Stimulated activated CD4-positive, alpha-beta T cell treated with anti-CD3 and anti-CD28 coated beads, TNF-alpha, amount 100 ng/mL, for 48 hours (primary cell): ENCODE measurements around the gene CNR1.
"Not testable (repeated sequence)": the region's sequence is repeated elsewhere in the genome, so short reads cannot be mapped to it uniquely, and the experiment has no call there.

Experiments used
- DNase-seq, 3 donors: peaks; one replicate each; pipeline ENCODE4 v3.0.0-alpha.2; 2020; ENCODE audit warnings: low read depth in 3 of 3

The CNR1 gene

DNA sequence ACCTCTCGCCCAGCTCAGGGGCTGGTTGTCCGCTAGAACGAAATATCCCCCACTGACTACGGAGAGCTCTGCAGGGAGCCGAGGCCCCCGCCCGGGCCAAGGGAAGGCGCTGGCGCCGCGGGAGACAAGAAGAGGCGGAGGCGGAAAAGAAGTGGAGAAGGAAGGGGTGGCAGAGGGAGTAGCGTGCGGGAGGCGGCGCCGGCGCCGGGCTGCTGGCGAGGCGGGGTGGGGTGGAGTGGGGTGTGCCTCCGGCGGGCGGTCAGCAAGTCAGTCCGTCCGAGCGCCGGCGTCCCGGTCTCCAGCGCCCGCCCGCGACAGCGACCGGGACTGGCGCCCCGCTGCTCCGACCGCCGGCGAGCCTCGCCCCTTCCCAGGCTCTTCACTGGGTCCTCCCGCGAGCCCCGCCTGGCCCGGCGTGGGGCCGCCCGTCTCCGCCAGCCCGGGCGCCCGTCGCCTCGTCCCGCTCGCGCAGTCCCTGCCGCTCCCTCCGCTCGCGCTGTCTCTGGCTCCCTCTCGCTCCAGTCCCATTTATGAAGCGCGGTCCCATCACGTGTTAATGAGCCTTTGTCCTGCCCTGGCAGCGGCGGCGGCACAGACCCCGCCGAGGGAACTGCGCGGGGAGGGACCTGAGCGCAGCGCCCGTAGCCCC, at the start of gene CNR1:
Gene CNR1 (minus strand): TSS at position 504 of the 649 bp plus-strand sequence. CDS start 21,073 bp downstream, outside the sequence.
- no peak for DNase-seq

DNA sequence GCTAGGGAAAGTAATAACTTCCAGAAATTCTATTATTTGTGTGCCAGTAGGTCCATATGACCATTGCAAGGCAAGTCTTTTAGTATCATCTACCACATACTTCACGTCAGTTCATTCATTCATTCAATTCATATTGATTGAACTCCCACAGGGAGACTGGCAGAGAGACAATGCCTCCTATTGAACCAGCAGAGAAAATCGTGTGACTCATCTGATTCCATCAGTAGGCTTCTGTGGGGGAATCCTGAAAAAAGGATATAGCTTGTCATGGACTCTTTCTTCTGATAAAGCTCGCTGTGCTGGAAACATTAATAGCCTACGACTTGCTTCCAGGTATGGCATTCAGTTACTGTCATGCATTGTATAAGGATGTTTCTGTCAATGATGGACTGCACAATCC, 45.3 kb upstream of the CNR1 start:
- no peak for DNase-seq

DNA sequence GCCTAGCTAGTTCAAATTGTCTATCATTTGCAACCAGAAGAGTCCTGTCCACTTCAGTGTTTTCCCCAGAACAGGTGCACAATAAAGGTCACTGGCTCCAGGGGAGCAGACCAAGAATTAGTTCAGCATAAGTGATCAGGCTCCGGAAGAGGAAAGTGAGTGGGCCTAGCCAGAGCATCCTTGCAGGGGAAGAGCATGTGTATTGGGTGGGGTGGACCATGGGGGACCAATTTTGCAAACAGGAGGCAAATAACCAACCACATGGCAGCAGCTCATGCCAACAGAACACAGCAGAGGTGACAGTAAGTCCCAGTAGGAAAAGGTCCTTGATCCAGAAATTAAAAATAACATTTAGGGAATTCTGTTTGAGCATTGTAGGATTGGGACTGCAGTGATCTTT, 43.2 kb upstream of the CNR1 start:
- no peak for DNase-seq

DNA sequence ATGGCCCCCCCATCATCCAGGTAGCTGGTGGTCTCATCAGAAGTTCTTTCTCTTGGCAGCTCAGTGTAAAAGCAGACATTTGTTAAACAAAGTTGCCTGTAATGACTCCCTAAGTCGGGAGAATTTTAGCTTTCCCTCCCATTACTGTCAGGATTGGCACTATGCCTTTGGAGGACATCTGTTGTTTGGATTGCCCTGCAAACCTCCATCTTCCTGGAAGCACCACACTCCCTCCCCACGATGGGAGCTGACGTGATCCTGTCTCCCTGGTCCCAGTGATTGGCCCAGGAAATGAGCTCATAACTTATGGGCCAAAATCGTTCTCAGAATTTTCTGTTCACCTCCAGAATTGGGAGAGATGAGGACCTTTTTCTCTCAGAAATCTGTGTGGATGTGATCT, 42.6 kb upstream of the CNR1 start:
- no peak for DNase-seq

DNA sequence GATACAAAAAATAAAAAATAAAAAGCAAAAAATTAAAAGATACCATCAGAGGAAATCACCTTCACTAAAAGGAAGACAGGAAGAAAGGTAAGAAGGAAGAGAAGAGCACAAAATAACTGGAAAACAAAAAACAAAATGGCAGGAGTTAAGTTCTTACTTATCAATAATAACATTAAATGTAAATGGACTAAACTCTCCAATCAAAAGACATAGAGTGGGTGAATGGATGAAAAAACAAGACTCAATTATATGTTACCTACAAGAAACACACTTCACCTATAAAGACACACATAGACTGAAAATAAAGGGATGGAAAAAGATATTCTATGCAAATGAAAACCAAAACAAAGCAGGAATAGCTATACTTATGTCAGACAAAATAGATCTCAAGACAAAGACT, 35.6 kb upstream of the CNR1 start:
- DNase-seq, result not testable (repeated sequence)

DNA sequence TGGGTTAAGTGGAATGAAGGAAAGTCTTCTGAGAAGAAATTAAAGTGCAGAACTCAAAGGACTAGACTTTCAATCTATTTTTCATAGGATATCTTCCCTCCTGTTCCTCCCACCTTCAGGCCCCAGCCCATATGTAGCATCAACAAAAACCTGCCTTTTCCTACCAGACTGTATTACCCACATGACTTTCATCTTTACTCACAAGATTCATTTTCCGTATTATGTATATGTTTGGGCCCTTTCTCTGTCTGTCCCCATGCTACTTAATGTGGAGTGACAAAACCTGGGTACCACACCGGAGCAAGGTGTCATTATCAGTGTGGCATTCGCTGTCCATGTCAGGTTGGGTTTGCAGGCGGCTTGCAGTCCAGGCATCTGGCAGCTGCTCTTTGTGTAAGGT, 18.8 kb upstream of the CNR1 start:
- no peak for DNase-seq

DNA sequence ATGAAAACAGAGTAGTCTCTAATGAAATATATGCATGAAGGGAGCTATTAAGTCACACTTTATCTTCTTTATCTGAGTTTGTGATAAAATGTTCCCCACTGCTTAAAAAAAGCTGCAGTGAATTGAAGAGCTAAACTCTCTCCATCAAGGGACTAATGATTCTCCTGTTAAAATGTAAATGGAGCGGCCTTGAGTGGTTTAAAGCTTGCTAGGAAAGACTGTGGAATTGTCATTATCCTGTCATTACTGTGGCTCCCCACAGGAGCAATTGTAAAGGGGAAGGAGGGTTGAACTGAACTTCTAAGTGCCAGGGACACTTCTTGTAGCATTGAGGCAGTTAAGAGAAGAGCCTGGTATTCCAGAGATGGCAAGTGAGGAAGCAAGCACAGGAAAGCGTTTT, 17.3 kb upstream of the CNR1 start:
- no peak for DNase-seq

DNA sequence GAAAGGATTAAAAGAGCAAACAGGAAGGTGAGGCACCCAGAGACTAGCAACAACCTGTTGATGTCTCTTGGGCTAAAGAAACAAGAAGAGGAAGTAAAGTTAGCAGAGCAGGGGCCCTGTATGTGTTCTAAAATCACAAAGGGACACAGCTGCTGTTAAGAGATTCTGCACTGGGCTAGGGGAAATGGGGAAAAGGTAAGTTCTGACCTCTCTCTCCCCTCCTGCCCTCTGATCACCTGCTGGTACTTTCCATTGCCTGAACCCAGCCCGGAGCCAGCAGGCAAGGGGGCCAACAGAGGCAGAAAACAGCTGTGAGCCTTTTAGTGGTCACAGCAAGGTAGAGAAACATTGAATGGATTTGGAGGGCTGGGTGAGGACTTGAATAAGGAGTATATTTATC, 13.5 kb upstream of the CNR1 start:
- no peak for DNase-seq

DNA sequence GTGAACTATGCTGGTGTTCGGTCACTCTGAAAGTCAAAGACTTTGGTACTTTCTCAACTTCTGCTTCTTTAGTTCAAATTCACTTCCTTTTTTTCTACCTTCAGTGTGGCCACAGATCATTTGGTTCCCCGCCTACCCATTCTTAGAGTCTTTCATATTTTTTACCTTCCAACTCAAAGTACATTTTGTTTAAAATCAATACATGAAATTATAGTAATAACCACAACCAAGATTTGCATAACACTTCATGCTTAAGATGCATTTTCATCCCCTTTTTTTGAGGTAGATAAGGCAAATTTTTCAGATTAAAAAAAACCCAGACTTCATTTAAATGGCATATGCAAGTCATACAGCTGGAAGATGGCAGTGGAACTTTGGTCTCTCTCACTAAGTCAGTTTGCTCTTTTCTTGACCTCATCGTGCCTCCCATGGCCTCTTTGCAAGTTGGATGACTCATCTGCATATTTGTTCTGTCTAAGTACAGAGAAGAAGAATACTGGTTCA, 11.9 kb upstream of the CNR1 start:
- no peak for DNase-seq

DNA sequence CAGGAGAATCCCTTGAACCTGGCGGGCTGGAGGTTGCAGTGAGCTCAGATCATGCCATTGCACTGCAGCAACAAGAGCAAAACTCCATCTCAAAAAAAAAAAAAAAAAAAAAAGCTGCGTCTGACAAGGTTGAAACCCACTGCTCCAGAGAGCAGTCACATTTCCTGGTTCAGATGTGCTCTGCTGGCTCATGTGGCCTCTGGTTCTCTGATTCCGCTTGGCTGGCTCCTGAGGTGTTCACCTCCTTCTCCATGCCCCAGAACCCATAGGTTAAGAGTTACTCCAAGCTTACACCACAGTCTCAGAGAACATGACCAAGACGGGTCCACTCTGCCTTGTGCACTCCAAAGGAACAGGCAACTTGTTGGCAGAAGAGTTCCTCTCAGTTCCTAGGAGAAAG, 8.8 kb upstream of the CNR1 start:
- no peak for DNase-seq

DNA sequence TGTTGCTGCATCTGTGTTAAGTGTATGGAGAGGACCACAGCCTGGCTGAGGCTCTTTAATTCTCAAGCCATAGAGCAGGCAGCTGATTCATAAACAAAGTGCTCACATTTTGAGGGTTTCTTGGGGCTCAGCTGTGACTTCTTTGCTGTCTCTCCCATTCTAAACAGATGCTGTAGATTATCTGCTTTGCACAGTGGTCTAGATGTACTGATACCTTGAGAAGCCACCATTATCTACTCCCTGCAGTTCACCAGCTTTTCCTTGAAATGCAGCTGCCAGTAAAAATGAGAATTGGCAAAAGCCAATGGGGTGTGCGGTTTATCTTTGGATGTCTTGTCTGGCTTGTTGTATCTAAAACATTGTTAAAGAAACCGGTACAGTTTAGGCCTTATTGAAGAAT, 5.2 kb upstream of the CNR1 start:
- DNase-seq, result no peak

DNA sequence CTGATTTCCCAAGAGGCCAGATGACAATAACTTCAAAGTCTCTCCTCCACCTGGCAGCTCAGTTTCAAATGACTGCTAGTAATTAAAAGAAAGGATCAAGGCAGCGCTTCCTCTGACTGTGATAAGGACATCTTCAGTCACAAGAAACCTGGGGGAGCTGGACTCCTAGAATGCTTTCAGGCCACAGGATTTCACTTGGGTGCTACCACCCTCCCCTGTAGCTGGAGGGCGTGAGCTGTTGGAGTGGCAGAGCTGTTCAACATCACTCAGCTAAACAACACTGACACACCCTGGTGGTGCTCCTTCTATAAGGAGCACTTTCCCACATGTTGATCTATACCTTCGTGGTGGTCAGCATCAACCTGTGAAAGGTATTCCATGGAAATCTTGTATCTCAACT, 2.2 kb upstream of the CNR1 start:
- no peak for DNase-seq

DNA sequence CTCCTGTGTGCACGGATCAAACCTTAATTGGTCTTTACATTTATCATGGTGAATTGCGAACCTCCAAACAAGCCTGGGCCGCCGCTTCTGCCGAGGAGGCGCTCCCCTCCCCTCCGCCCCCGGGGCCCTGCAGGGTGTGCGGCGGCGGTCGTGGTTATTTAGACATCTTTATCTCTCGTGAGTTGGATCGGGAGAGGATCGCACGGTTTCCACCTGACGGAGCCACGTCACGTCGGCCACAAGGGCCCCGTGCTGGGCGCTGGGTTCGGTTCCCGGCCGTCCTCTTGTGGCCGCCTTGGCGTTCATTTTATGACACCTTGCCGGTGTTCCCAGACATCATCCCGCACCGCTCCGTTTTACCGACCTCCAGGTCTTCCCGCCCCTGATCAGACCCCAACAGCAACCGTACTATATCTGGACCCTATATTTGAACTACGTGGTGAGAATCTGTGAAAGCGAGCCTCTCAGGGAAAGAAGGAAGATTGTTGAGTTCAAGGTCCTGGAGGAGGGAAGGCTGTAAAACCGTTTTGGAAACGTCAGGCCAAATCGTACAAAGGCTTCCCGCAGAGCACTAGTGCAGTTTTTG, 1.3 kb upstream of the CNR1 start:
- no peak for DNase-seq

DNA sequence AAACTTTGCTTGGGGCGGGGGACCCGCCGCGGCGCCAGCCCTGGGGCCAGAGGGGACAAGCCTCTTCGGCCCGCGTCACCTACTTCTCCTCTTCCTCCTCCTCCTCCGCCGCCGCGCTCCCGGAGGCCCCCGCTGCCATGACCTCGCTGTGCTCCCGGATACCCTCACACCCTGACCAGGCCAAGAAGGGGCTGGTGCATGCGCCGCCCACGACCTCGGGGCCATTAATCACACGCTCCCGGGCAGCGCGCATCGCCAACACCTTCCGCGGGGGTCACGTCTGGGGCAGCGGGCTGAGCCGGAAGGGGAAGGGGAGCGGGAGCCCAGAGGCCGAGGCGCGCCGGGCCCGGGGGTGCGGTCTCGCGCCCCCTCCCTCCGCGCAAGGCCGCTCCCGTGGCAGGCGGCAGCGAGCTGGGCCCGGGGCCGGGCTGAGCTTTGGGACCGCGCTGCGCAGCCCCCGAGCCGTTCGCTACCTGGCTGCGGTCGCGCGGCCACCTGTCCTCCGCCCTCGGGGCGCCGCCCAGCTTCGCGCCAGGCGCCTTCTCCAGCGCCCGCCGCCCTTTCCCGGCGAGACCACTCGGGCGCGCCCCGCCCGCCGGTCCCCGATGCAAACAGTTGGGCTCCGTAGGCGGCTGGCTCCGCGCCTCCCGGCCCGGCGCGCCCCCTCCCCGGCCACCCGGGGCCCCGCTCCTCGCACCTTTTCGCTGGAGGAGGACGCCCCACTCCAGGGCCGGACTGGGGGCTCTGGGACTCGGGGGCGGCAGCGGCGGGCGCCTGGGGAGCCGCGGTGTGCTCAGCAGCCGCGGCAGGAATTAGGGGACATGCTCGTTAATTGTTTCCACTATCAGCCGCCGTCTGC, 575 bp upstream of the CNR1 start:
- DNase-seq, result no peak

DNA sequence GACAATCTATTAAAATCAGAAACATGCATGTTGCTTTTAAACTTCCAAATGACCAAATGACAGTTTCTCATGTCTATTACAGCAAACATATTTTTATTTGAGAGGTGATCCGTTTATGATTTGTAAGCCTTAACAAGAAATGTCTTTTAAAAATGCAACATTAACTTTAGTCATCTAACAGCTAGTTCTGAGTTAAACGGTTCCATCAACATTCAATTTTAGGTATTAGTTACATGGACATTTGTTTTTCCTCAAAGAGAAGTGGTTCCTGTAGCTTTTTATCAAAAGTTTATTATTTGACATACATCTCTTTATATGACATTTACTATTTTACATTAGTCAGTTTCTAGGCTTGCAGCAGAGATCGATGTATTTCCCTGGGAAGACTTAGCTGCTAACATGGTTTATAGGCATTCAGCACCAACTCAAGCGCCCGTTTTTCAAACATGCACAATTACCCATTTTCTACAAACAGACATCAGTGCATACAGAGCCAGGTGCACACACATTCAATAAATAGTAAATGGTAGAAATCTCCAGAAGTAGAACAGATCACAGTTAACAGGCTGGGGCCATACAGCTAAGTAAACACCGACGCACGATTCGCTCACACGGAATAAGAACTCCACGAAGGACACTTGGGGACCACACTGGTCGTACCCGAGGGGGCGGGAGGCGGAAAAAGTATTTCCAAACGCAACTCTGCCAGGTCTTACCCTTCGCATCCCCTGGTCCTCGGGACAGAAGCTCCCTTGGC, 882 bp downstream of the CNR1 start:
- no peak for DNase-seq

DNA sequence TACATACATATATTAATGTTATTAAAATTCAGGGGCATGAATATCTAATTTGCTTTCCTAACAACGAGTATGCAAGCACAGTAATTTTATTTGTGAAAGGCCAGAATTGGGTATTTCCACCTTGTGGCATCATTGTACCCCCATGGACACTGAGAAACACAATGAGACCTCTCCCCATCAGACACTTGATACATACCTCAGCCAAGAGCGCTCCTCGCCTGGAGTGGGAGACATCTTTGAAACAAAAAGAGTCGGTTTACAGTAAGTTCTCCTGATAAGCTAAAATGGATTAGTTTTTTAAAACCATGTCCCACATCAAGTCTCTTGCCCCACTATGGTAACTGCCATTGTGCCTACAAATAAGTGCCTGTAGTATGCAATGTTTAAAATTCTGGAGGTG, 2.1 kb downstream of the CNR1 start:
- no peak for DNase-seq

DNA sequence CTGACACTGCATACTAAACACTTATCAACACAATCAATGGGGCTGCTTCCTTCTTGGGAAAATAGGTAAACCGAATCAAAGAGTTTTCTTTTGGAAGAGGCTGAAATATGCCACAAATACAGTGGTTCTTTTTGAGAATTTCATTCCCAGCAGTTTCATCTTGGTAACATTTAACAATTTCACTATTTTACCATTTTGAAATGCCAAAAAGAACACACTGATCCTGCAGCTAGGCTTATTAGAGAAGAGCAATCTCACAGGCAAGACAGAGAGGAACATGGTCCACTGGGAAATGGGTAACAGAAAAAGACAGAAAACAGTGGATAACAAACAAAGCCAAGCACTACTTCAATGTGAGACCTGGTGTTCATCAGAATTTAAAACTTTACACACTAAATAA, 2.5 kb downstream of the CNR1 start:
- DNase-seq, result no peak

DNA sequence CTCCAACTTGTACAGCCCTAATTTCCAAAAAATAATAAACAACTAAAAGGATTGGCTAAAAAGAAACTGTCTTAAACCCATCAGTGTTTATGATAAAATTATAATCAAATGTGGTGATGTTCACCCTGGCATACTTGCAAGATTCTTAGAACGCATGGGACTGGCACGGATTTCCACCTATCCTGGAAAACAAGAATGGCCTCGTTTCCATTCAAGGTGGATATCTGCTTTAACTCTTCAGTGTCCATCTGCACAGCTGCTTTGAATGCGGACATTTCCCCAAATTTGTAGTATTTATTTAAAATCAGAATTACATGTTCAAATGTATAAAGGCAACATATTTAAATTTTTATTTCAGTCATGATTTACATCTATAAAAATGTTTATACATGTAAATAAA, 4.2 kb downstream of the CNR1 start:
- DNase-seq, result no peak

DNA sequence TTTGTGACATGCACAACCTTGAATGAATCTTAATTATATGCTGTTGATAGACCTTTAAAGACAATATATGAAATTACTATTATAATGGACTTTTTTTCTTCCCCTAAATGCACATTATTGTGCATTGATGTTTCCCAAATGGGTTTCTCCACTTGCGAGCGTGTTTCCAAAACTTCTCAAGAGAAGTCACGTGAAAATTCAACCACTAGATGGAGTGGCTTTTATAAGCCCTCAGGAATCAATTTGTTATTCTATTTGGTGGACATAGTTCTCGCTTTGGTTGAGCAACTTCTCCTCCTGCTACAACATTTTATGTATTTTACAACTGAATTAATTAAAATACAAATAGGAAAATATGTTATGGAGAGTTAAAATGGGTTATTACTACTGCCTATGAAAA, 9.0 kb downstream of the CNR1 start:
- DNase-seq, result no peak

DNA sequence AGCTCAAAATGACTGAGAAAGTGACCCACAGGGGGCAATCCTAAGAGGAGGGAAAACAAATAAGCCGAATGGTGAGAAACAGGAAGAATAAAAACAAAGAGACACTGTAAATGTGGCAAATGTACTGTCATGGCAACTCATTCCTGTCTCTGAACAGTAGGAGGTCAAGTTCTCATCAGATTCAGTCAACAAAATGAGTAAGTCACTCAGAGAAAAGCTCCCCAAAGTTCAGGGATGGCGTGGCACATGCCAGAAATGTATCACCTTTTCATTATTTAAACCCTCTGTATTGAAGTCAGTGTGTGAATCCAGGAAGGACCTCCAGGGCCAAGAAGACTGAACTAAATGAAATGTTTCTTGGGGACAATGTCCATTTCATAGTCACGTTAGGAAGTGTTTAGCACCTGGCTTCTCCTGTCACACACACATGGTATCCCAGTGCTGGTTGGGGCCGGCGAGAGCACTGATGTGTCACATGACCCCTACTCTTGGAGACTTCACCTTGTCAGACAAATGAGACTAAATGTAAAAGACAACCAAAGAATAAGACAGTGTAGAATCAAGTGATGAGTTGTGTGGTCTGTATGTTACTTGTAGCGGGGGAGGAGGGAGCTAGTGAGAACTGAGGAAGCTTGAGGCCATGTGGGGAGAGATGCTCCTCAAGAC, 20.7 kb downstream of the CNR1 start:
- DNase-seq, result no peak

DNA sequence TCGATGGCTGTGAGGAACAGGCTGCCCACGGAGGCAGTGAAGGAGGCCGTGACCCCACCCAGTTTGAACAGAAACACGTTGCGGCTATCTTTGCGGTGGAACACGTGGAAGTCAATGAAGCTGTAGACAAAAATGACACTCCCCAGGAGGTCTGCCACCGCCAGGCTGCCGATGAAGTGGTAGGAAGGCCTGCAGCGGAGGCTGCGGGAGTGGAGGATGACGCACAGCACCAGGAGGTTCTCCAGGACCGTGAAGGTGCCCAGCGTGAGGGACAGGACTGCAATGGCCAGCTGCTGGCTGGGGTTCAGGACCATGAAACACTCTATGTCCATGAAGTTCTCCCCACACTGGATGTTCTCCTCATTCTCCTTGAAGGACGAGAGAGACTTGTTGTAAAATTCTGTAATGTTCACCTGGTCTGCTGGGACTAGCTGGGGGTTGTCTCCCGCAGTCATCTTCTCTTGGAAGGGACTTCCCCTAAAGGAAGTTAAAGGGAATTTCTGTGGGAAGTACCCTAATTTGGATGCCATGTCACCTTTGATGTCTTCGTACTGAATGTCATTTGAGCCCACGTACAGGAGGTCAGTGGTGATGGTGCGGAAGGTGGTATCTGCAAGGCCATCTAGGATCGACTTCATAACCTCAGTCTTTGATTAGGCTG, 21.4 kb downstream of the CNR1 start:
- DNase-seq, result no peak
